IMR-90 (cell line): ENCODE measurements around the gene KIF25. TPM values are rescaled to one million over a fixed set of nuclear protein-coding genes. Genes with fewer than 3 reads are reported as not detected.

Experiments used
- ATAC-seq: fragments of 200-7000 bp; cut with Tn5 transposase; 2 replicates; pipeline ENCODE4 v1.9.1; 2020; ENCODE audit warnings: low read depth, mild to moderate bottlenecking, moderate library complexity
- BruUV-seq: library from RNA; stranded (reverse); fragments of 400-500 nt; replicated peaks from 2 replicates; lab custom pipeline; 2021; lab: Mats Ljungman, UMichigan
- CTCF ChIA-PET: fragments of 300-600 bp; formaldehyde crosslinking; extraction: SDS; loops from one replicate; lab custom pipeline; 2021; ENCODE audit warnings: antibody characterized with exemption; lab: Yijun Ruan, JAX
- POLR2A ChIA-PET: fragments of 300-600 bp; sonication (Branson Sonifier 250); formaldehyde crosslinking; loops from one replicate; lab custom pipeline; 2022; ENCODE audit warnings: antibody characterized with exemption; ENCODE audit not compliant: unreplicated experiment; lab: Charles Lee
- DNase-seq: peaks from one replicate; pipeline ENCODE4 v3.0.0; 2013
- H2AFZ ChIP-seq: replicated peaks from 2 replicates; pipeline ENCODE3; 2013; ENCODE audit warnings: low read length, mild to moderate bottlenecking; ENCODE audit not compliant: poor library complexity
- H2AK5ac ChIP-seq: 2 replicates; pipeline ENCODE4 v1.6.1; 2013; ENCODE audit warnings: low read depth, low read length, inconsistent platforms
- H2AK9ac ChIP-seq: replicated peaks from 2 replicates; pipeline ENCODE3; 2013; ENCODE audit warnings: mild to moderate bottlenecking, low read depth, low read length, moderate library complexity; ENCODE audit not compliant: poor library complexity
- H2BK120ac ChIP-seq: 2 replicates; pipeline ENCODE4 v1.6.1; 2013; ENCODE audit warnings: low read depth, low read length, inconsistent platforms
- H2BK15ac ChIP-seq: 3 replicates; pipeline ENCODE4 v1.6.1; 2013; ENCODE audit warnings: low read depth, low read length, inconsistent platforms
- H2BK20ac ChIP-seq: 2 replicates; pipeline ENCODE4 v1.6.1; 2013; ENCODE audit warnings: low read depth, mild to moderate bottlenecking, inconsistent platforms, low read length, moderate library complexity
- H2BK5ac ChIP-seq: 2 replicates; pipeline ENCODE4 v1.6.1; 2013; ENCODE audit warnings: mild to moderate bottlenecking, low read depth, low read length, inconsistent platforms; ENCODE audit not compliant: poor library complexity, severe bottlenecking
- H3K14ac ChIP-seq: replicated peaks from 2 replicates; pipeline ENCODE4 v1.6.1; 2013; ENCODE audit warnings: low read depth, low read length, inconsistent platforms
- H3K18ac ChIP-seq: 2 replicates; pipeline ENCODE4 v1.6.1; 2013; ENCODE audit warnings: low read depth, low read length, control low read depth
- H3K23ac ChIP-seq: 2 replicates; pipeline ENCODE4 v1.6.1; 2013; ENCODE audit warnings: low read depth, low read length, inconsistent platforms
- H3K27ac ChIP-seq: 2 replicates; pipeline ENCODE4 v1.5.1; 2013; ENCODE audit warnings: mild to moderate bottlenecking, control low read depth, low read length; ENCODE audit not compliant: insufficient read depth
- H3K27me3 ChIP-seq: 2 replicates; pipeline ENCODE4 v1.6.1; 2013; ENCODE audit warnings: low read length; ENCODE audit not compliant: control insufficient read depth, insufficient read depth
- H3K36me3 ChIP-seq: 2 replicates; pipeline ENCODE4 v1.6.1; 2013; ENCODE audit warnings: low read length, mixed read lengths; ENCODE audit not compliant: control insufficient read depth, insufficient read depth
- H3K4ac ChIP-seq: 2 replicates; pipeline ENCODE4 v1.6.1; 2013; ENCODE audit warnings: low read depth, low read length, inconsistent platforms
- H3K4me1 ChIP-seq: 2 replicates; pipeline ENCODE4 v1.6.1; 2013; ENCODE audit warnings: low read length, mixed read lengths; ENCODE audit not compliant: control insufficient read depth, insufficient read depth
- H3K4me2 ChIP-seq: 2 replicates; pipeline ENCODE4 v1.6.1; 2013; ENCODE audit warnings: low read depth, mild to moderate bottlenecking, control low read depth, low read length, moderate library complexity
- H3K4me3 ChIP-seq: 2 replicates; pipeline ENCODE4 v1.5.1; 2013; ENCODE audit warnings: low read depth, mild to moderate bottlenecking, control low read depth, low read length, moderate library complexity; ENCODE audit not compliant: insufficient read depth
- H3K56ac ChIP-seq: 2 replicates; pipeline ENCODE4 v1.6.1; 2013; ENCODE audit warnings: low read length, inconsistent platforms; ENCODE audit not compliant: insufficient read depth; ENCODE audit errors: extremely low read depth
- H3K79me1 ChIP-seq, 2 experiments: 2 replicates each; pipeline ENCODE4 v1.6.1; 2013; ENCODE audit warnings: low read length in 2 of 2, inconsistent platforms in 1 of 2, low read depth in 1 of 2
- H3K9ac ChIP-seq: 2 replicates; pipeline ENCODE4 v1.6.1; 2013; ENCODE audit warnings: low read depth, low read length, control low read depth
- H3K9me1 ChIP-seq: 2 replicates; pipeline ENCODE4 v1.6.1; 2013; ENCODE audit warnings: low read length, inconsistent platforms; ENCODE audit not compliant: insufficient read depth
- H3K9me3 ChIP-seq: 2 replicates; pipeline ENCODE4 v1.6.1; 2013; ENCODE audit warnings: low read length; ENCODE audit not compliant: control insufficient read depth, insufficient read depth
- H4K20me1 ChIP-seq: 2 replicates; pipeline ENCODE4 v1.6.1; 2013; ENCODE audit warnings: low read length, inconsistent platforms; ENCODE audit not compliant: insufficient read depth
- H4K5ac ChIP-seq: 2 replicates; pipeline ENCODE4 v1.6.1; 2013; ENCODE audit warnings: mild to moderate bottlenecking, low read depth, low read length, control low read depth
- H4K8ac ChIP-seq, 2 experiments: 2 replicates each; pipeline ENCODE4 v1.6.1; 2013; ENCODE audit warnings: low read depth in 2 of 2, low read length in 2 of 2, control low read depth in 1 of 2, inconsistent platforms in 1 of 2
- H4K91ac ChIP-seq: 2 replicates; pipeline ENCODE4 v1.6.1; 2013; ENCODE audit warnings: low read depth, low read length, inconsistent platforms; ENCODE audit not compliant: insufficient read depth
- BHLHE40 ChIP-seq: fragments of 150-350 bp; IDR thresholded peaks from 2 replicates; pipeline ENCODE4 v1.6.1; 2016; ENCODE audit warnings: mild to moderate bottlenecking, low read depth, low read length
- CEBPB ChIP-seq: IDR thresholded peaks from 2 replicates; pipeline ENCODE4 v1.6.1; 2012; ENCODE audit warnings: low read depth, low read length, improper control_type of control experiment
- CHD1 ChIP-seq: IDR thresholded peaks from 2 replicates; pipeline ENCODE4 v1.6.1; 2012; ENCODE audit warnings: low read depth, low read length, improper control_type of control experiment
- FOS ChIP-seq: fragments of 150-350 bp; IDR thresholded peaks from 2 replicates; pipeline ENCODE4 v1.6.1; 2016; ENCODE audit warnings: low read depth, low read length
- MAFK ChIP-seq: IDR thresholded peaks from 2 replicates; pipeline ENCODE4 v1.6.1; 2012; ENCODE audit warnings: low read depth, low read length, improper control_type of control experiment
- MAZ ChIP-seq: IDR thresholded peaks from 2 replicates; pipeline ENCODE4 v1.6.1; 2012; ENCODE audit warnings: low read depth, mild to moderate bottlenecking, low read length, improper control_type of control experiment, moderate library complexity, borderline replicate concordance
- MXI1 ChIP-seq: IDR thresholded peaks from 2 replicates; pipeline ENCODE4 v1.6.1; 2012; ENCODE audit warnings: low read depth, mild to moderate bottlenecking, low read length, moderate library complexity, borderline replicate concordance
- NFE2L2 ChIP-seq: fragments of 150-350 bp; IDR thresholded peaks from 2 replicates; pipeline ENCODE4 v1.6.1; 2016; ENCODE audit warnings: low read depth, mild to moderate bottlenecking, low read length
- POLR2A ChIP-seq: IDR thresholded peaks from 2 replicates; pipeline ENCODE4 v1.6.1; 2012; ENCODE audit warnings: mild to moderate bottlenecking, low read depth, low read length
- RAD21 ChIP-seq: IDR thresholded peaks from 2 replicates; pipeline ENCODE4 v1.6.1; 2012; ENCODE audit warnings: low read length, improper control_type of control experiment
- RCOR1 ChIP-seq: IDR thresholded peaks from 2 replicates; pipeline ENCODE4 v1.6.1; 2012; ENCODE audit warnings: mild to moderate bottlenecking, low read length, improper control_type of control experiment; ENCODE audit not compliant: insufficient replicate concordance
- RFX5 ChIP-seq: IDR thresholded peaks from 2 replicates; pipeline ENCODE4 v1.8.0; 2012; ENCODE audit warnings: low read depth, mild to moderate bottlenecking, low read length, moderate library complexity
- SMC3 ChIP-seq: fragments of 150-350 bp; IDR thresholded peaks from 2 replicates; pipeline ENCODE4 v1.6.1; 2016; ENCODE audit warnings: low read depth, mild to moderate bottlenecking, antibody characterized with exemption, low read length, moderate library complexity
- WGBS, 2 experiments: methylation state at CpG; one replicate each; pipeline versions ENCODE4 v1.1.5 to v1.1.7; 2013; ENCODE audit warnings: missing lambda C conversion rate in 2 of 2; ENCODE audit not compliant: insufficient read length in 1 of 2; ENCODE audit errors: extremely low coverage in 2 of 2; 5-methylcytosine and 5-hydroxymethylcytosine counted together
- dilution Hi-C: fragments of 300-500 bp; cut with HindIII; formaldehyde crosslinking; loops from one replicate; pipeline ENCODE4 v1.14.3; 2018; ENCODE audit warnings: low sequenced_read_pairs; ENCODE audit not compliant: unreplicated experiment
- in situ Hi-C: fragments of 300-500 bp; cut with MboI; formaldehyde crosslinking; loops from 3 replicates; pipeline ENCODE4 v1.14.3; 2019; ENCODE audit warnings: low sequenced_read_pairs, inconsistent platforms, mixed read lengths
- intact Hi-C: fragments of 100-400 bp; cut with micrococcal nuclease; formaldehyde crosslinking; loops from 2 replicates; pipeline ENCODE4 v1.10.0; 2022
- polyA plus RNA-seq, 3 experiments: library from polyadenylated mRNA; depleted of rRNA; stranded (reverse); fragments of >200 nt; gene quantifications; 2 replicates each; pipeline ENCODE4 v1.2.3, GENCODE V29; 2012; ENCODE audit warnings: low replicate concordance in 1 of 3
- total RNA-seq: library from RNA; depleted of rRNA; stranded (reverse); fragments of >200 nt; gene quantifications from 2 replicates; pipeline ENCODE4 v1.2.3, GENCODE V29; 2012
- TF ChIP-seq, protein P1 (sequence below): fragments of 150-350 bp; IDR thresholded peaks from 2 replicates; pipeline ENCODE4 v1.6.1; 2016; ENCODE audit warnings: low read depth, mild to moderate bottlenecking, low read length, moderate library complexity, borderline replicate concordance
- TF ChIP-seq, protein P2 (sequence below): conservative IDR thresholded peaks from 2 replicates; pipeline ENCODE4 v1.5.1; 2012; ENCODE audit warnings: mild to moderate bottlenecking, low read depth, low read length, improper control_type of control experiment
- TF ChIP-seq, protein P3 (sequence below): fragments of 150-350 bp; IDR thresholded peaks from 2 replicates; pipeline ENCODE4 v1.6.1; 2017; ENCODE audit warnings: mild to moderate bottlenecking, antibody characterized with exemption, low read length, low read depth

Gene KIF25
- total and polyA plus RNA-seq, 2 of the 4 experiments (the other 2 are of a cell fraction): not detected

DNA sequence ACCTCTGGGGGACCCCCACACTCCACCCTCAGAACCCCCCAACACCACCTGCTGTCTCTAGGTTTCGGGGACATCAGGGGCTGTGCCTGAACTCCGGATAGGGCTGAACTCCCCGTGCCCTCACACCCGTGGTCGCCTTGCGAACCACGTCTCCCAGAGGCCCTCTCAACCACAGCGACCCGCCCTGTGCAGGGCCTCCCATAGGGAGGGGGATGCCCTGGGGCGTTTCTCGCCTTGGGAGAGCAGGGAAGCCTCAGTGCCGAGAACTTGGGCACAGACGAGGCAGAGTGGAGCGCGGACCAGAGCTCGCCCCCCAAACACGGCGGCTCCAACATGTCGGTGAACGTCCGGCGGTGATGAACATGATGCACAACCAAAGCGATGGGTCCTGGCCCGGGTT, 74.8 kb downstream of the KIF25 start:
- H4K5ac ChIP-seq: no peak overlapping the region
- peaks cover 1% of the 10 kb centered on the region; the same call in 1 of the 2 replicates for H3K4me1 ChIP-seq
- 65% methylated on average over 7 of the region's 24 CpGs; no CpG with 5 or more reads in 1 of the 2 experiments for WGBS, 2 experiments
- H3K36me3 ChIP-seq: no peaks in the 10 kb centered on the region
- no peak overlapping the region for H4K8ac ChIP-seq
- H2AK9ac ChIP-seq: no peak overlapping the region
- no peaks in the 10 kb centered on the region for H4K20me1 ChIP-seq
- H2AFZ ChIP-seq: no peak overlapping the region
- no peak for ATAC-seq
- no peak overlapping the region for H3K23ac ChIP-seq
- dilution Hi-C loops (no loop called here), in situ Hi-C loops (no loop called here), intact Hi-C loops (no loop called here)
- DNase-seq: no peak
- no peaks in the 10 kb centered on the region for H3K9me3 ChIP-seq
- H3K4ac ChIP-seq: no peak overlapping the region
- no peak overlapping the region for H3K4me2 ChIP-seq
- no TSS peak for BruUV-seq
- TF ChIP-seq CEBPB: no peak
- TF ChIP-seq, protein P1, sequence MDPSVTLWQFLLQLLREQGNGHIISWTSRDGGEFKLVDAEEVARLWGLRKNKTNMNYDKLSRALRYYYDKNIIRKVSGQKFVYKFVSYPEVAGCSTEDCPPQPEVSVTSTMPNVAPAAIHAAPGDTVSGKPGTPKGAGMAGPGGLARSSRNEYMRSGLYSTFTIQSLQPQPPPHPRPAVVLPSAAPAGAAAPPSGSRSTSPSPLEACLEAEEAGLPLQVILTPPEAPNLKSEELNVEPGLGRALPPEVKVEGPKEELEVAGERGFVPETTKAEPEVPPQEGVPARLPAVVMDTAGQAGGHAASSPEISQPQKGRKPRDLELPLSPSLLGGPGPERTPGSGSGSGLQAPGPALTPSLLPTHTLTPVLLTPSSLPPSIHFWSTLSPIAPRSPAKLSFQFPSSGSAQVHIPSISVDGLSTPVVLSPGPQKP: no peak
- no peak for TF ChIP-seq SMC3
- TF ChIP-seq CHD1: no peak
- no peak for TF ChIP-seq MXI1
- TF ChIP-seq MAFK: no peak
- TF ChIP-seq RAD21: no peak
- no peak for TF ChIP-seq BHLHE40
- no peak for TF ChIP-seq RCOR1
- TF ChIP-seq, protein P2, sequence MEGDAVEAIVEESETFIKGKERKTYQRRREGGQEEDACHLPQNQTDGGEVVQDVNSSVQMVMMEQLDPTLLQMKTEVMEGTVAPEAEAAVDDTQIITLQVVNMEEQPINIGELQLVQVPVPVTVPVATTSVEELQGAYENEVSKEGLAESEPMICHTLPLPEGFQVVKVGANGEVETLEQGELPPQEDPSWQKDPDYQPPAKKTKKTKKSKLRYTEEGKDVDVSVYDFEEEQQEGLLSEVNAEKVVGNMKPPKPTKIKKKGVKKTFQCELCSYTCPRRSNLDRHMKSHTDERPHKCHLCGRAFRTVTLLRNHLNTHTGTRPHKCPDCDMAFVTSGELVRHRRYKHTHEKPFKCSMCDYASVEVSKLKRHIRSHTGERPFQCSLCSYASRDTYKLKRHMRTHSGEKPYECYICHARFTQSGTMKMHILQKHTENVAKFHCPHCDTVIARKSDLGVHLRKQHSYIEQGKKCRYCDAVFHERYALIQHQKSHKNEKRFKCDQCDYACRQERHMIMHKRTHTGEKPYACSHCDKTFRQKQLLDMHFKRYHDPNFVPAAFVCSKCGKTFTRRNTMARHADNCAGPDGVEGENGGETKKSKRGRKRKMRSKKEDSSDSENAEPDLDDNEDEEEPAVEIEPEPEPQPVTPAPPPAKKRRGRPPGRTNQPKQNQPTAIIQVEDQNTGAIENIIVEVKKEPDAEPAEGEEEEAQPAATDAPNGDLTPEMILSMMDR: no peak
- TF ChIP-seq, protein P3, sequence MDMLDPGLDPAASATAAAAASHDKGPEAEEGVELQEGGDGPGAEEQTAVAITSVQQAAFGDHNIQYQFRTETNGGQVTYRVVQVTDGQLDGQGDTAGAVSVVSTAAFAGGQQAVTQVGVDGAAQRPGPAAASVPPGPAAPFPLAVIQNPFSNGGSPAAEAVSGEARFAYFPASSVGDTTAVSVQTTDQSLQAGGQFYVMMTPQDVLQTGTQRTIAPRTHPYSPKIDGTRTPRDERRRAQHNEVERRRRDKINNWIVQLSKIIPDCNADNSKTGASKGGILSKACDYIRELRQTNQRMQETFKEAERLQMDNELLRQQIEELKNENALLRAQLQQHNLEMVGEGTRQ: no peak
- TF ChIP-seq RFX5: no peak
- TF ChIP-seq FOS: no peak
- no peak for TF ChIP-seq MAZ
- TF ChIP-seq NFE2L2: no peak
- no peak for TF ChIP-seq POLR2A
- CTCF ChIA-PET: interaction anchor here (0.7 kb wide), 1 partner anchor 106 kb away, joined by 3 read pairs; no protein-coding TSS in a partner anchor
- no peak overlapping the region for H3K4me3 ChIP-seq
- no peak overlapping the region for H3K27ac ChIP-seq
- H3K9ac ChIP-seq: no peak overlapping the region
- no peaks in the 10 kb centered on the region for H3K9me1 ChIP-seq
- H3K27me3 ChIP-seq: peaks cover 26% of the 10 kb centered on the region
- no peak overlapping the region for H4K91ac ChIP-seq
- H2BK5ac ChIP-seq: no peak overlapping the region
- POLR2A ChIA-PET: no interaction called here
- no peak overlapping the region for H2AK5ac ChIP-seq
- H3K56ac ChIP-seq: no peak overlapping the region
- H3K14ac ChIP-seq: no peak overlapping the region
- no peak overlapping the region for H3K18ac ChIP-seq
- no peaks in the 10 kb centered on the region for H3K79me1 ChIP-seq
- H2BK120ac ChIP-seq: no peak overlapping the region
- H2BK20ac ChIP-seq: no peak overlapping the region
- no peak overlapping the region for H2BK15ac ChIP-seq
